Measurements from ENCODE around the gene NMRK2.

The NMRK2 gene

DNA sequence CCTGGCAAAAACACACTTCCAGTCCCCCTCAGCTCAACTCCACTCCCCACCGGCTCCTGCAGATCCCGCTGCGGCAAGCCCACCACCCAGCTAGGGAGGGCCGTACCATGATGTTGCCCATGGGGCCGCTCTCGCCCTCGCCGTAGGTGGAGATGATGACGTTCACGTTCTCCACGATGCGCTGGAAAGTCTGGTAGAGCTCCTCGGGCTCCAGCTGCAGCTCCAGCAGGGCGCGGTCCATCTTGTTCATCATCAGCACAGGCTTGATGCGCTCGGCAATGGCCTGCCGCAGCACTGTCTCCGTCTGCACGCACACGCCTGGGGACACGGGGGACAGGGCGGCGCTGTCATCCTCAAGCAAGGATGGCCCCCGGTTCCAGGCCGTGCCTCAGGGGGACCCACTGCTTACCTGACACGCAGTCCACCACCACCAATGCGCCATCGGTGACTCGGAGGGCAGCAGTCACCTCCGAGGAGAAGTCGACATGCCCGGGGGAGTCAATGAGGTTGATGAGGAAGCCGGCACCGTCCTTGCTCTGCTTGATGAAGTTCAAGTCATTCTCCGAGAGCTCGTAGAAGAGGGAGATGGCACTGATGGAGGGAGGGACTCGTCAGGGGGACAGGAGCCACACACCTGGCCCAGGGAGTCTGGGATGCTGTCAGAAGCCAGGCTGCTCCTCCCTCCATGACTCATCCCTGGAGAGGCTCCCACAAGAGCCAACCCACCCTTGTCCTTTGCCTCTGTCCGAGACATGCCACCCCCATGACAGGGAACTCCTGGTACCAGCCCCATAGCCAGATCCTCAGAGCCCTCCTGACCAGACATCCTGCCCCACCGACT is 50.1 kb downstream of the NMRK2 start:
- DNase-seq = peak; percentile 27

- DNase-seq = no peak
Measured at GRCh38 chr19:3983542-3983914, 50.7 kb downstream of the NMRK2 start.

DNA sequence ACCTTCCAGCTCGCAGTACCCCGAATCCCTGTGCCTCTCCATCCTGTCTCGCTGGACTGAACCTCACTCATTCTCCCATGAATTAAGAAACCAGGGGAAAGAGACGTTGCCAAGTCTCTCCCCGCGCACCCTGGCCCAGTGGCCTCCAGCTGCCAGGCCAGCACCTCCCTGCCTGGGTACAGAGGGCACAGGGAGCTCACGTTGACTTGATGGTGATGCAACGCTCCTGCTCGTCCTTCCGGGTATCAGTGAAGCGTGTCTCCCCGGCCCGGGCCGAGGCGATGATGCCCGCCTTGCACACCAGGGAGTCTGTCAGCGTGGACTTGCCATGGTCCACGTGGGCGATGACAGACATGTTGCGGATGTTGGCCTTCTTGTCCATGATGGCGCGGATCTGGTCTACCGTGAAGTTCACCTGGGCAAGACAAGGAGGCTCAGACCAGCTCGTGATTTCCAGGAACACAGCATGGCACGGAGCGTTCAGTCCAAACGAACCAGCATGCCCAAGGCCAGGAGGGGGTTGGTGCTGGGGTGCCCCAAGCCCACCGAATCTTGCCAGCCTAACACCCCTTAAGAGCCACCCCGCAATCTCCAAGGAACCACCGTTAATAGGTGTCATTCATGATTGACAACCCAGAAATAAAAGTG is 51.2 kb downstream of the NMRK2 start:
- peak; percentile 49 for DNase-seq

DNA sequence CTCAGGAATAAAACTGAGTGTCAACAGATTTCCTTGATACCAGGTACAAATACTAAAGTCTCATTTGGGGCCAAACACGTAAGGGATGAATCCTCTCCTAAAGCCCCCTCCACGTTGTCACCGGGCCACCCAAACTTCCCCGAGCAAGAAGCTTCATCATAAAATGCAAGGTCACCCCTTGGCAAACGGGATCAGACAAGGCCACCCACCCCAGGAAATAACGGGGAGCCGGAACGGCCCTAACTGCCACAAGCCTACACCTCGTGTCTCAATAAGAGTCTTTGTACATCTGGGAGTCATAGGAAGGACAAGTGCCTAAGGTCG is 51.7 kb downstream of the NMRK2 start:
- peak; percentile 21 for DNase-seq

DNA sequence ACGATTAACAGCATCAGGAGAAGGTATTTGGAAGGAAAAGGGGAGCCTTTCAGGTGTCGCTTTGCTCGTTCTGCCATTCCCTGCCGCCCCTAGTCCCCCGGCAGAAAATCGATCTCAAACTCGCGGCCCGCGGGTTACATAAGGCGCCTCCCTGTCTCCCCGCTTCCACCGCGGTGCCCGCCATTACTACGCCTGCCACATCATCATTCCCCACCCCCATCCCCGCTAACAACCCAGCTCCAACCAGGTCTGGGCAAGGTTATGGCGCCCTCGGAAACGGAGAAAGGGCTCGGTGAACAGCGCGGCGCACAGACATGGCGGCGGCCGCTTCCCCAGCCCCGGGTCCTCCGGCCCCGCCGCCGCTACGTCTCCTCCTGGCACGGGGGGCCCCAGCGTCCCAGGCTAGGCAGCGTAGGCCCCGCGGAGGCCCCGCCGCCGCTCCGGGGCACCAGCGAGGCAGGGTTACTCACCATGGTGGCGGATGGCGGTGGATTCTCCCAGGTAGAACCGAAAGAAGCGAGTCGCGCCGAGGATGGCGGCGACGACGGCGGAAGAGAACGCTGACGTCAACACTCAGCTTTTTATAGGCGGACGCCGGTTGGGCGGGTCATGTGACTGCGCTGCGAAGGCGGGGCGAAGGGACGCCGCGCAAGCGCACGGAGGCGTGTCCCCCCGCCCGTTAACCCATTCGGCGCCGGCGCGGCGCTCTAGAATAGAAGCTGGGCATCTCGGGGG is 52.2 kb downstream of the NMRK2 start, which contains the start of gene EEF2:
EEF2 (minus strand) TSS at position 556 of the 735 bp plus-strand sequence; CDS start at position 473, 83 bp downstream.
- peak; percentile 93 for DNase-seq

DNA sequence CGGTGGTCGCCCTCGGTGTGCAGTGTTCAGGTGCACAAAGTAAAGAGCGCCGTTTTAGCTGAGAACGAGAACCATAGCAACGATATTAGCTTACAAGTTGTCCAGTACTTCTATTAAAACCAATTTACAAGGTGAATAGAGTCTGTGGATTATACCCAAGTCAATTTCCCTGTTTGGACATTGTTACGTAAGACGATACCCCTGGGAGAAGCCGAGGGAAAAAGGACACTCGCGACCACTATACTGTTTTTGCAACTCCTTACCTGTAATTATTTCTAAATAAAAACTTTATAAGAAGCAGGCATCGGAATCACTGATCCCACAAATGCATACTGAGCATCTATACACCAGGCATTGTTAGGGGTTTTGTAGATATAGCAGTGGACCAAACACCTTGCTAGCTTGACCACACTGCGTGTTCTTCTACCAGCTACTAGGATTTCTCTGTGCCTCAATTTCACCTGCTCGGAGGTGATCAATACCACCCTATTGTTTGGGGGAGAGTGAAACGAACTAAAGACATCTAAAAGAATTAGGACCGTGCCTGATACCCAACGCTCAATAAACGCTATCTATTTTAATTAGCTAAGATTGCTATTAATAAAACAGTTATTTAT is 52.9 kb downstream of the NMRK2 start:
- no peak for DNase-seq

DNA sequence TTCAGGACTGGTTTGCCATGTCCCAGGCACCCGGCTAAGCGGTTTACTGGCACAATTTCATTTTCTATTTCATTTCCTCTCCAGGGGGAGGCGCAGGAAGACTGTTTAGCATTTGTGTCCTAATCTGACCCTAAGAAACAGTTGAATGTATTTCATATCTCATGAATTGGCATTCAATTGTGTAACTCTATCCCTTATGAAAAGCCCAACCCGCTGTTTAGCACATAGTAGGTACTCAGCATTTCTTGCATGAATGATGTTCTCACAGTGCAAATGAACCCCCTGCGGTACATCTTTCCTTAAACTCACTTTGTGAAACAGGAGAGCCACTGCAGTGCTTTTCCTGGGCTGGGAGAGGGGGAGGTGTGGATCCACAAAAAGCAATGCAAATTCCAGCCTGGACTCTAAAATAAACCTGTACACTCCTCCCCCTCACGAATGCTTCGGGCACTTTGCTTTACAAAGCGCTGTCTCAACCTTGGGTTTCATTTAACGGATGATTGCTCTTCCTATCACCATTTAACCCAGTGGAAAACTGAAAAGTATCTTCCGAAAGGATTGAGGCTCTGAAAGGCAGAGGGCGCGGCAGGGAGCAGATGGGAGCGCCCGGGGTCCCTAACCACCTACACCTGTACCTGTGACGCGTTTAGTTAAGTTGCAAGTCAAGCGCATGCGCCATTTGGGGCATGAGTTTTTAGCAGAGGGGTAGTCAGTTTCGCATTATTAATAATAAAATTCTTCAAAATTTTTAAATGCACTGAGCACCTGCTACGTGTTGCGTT is 53.6 kb downstream of the NMRK2 start:
- DNase-seq = peak; percentile 66

GRCh38 chr19:3987619-3988371 is 54.9 kb downstream of the NMRK2 start:
- peak; percentile 93 for DNase-seq

GRCh38 chr19:3990815-3991117 is 57.9 kb downstream of the NMRK2 start:
- DNase-seq = no peak

Data from activated CD4-positive, alpha-beta T cell treated with anti-CD3 and anti-CD28 coated beads for 48 hours (primary cell).